ENCODE data around the gene AHCY. TPM values are rescaled to one million over a fixed set of nuclear protein-coding genes. Genes with fewer than 3 reads are reported as not detected.

AHCY gene
- total and polyA plus RNA-seq, 4 donors = 43.2 to 83.0 (median 78.2) TPM

- WGBS (ENCODE audit: insufficient coverage) = 5% methylated on average over 32 of the region's 45 CpGs
- peaks cover 12% of the 10 kb centered on the region for H3K27me3 ChIP-seq (ENCODE audit: control insufficient read depth, insufficient read depth, low read length)
- H3K9me3 ChIP-seq (ENCODE audit: control insufficient read depth, insufficient read depth, low read length) = no peaks in the 10 kb centered on the region
- H3K36me3 ChIP-seq (ENCODE audit: control insufficient read depth, insufficient read depth, low read length) = no peaks in the 10 kb centered on the region
- H3K27ac ChIP-seq (ENCODE audit: low read depth, low read length) = no peak overlapping the region
- DNase-seq (ENCODE audit: low read depth in 4 of 6, low spot score in 6 of 6) = peak in 2 of 6 donors; percentile 16 to 32
- no peak overlapping the region for H3K4me3 ChIP-seq (ENCODE audit: low read depth, low read length)
- H3K4me1 ChIP-seq (ENCODE audit: control insufficient read depth, insufficient read depth, low read length) = peaks cover 18% of the 10 kb centered on the region
Observed at GRCh38 chr20:34311118-34312023, 8.2 kb upstream of the AHCY start.

- WGBS (ENCODE audit: insufficient coverage) = 90% methylated on average over 16 of the region's 19 CpGs
Observed at GRCh38 chr20:34310481-34311117, 7.4 kb upstream of the AHCY start.

GRCh38 chr20:34309691-34310090 is 6.5 kb upstream of the AHCY start:
- WGBS (ENCODE audit: insufficient coverage) = 100% methylated on average over 1 of the region's 3 CpGs
- H3K4me3 ChIP-seq (ENCODE audit: low read depth, low read length) = no peak overlapping the region
- no peaks in the 10 kb centered on the region for H3K9me3 ChIP-seq (ENCODE audit: control insufficient read depth, insufficient read depth, low read length)
- H3K4me1 ChIP-seq (ENCODE audit: control insufficient read depth, insufficient read depth, low read length) = peaks cover 18% of the 10 kb centered on the region
- H3K36me3 ChIP-seq (ENCODE audit: control insufficient read depth, insufficient read depth, low read length) = no peaks in the 10 kb centered on the region
- H3K27me3 ChIP-seq (ENCODE audit: control insufficient read depth, insufficient read depth, low read length) = peaks cover 12% of the 10 kb centered on the region
- H3K27ac ChIP-seq (ENCODE audit: low read depth, low read length) = no peak overlapping the region
- no peak for DNase-seq (ENCODE audit: low read depth in 4 of 6, low spot score in 6 of 6)

More at GRCh38 chr20:34310481-34311117, 7.4 kb upstream of the AHCY start:
- no peak for DNase-seq (ENCODE audit: low read depth in 4 of 6, low spot score in 6 of 6)
- Histone ChIP-seq H3K27me3 (ENCODE audit: control insufficient read depth, insufficient read depth, low read length) (peaks cover 12% of the 10 kb centered on the region), H3K36me3 (ENCODE audit: control insufficient read depth, insufficient read depth, low read length) (no peaks in the 10 kb centered on the region), H3K4me3 (ENCODE audit: low read depth, low read length) (no peak overlapping the region), H3K9me3 (ENCODE audit: control insufficient read depth, insufficient read depth, low read length) (no peaks in the 10 kb centered on the region), H3K27ac (ENCODE audit: low read depth, low read length) (no peak overlapping the region), H3K4me1 (ENCODE audit: control insufficient read depth, insufficient read depth, low read length) (peaks cover 18% of the 10 kb centered on the region)

- no peak for DNase-seq (ENCODE audit: low read depth in 4 of 6, low spot score in 6 of 6)
- H3K4me1 ChIP-seq (ENCODE audit: control insufficient read depth, insufficient read depth, low read length) = peaks cover 25% of the 10 kb centered on the region
- 85% methylated on average over 12 of the region's 19 CpGs for WGBS (ENCODE audit: insufficient coverage)
- no peak overlapping the region for H3K4me3 ChIP-seq (ENCODE audit: low read depth, low read length)
- no peak overlapping the region for H3K27ac ChIP-seq (ENCODE audit: low read depth, low read length)
- H3K36me3 ChIP-seq (ENCODE audit: control insufficient read depth, insufficient read depth, low read length) = no peaks in the 10 kb centered on the region
- H3K27me3 ChIP-seq (ENCODE audit: control insufficient read depth, insufficient read depth, low read length) = no peaks in the 10 kb centered on the region
- H3K9me3 ChIP-seq (ENCODE audit: control insufficient read depth, insufficient read depth, low read length) = no peaks in the 10 kb centered on the region
Observed at GRCh38 chr20:34305333-34306230, 2.4 kb upstream of the AHCY start.

- H3K36me3 ChIP-seq (ENCODE audit: control insufficient read depth, insufficient read depth, low read length) = no peaks in the 10 kb centered on the region
- WGBS (ENCODE audit: insufficient coverage) = 43% methylated on average over 7 of the region's 9 CpGs
- no peaks in the 10 kb centered on the region for H3K9me3 ChIP-seq (ENCODE audit: control insufficient read depth, insufficient read depth, low read length)
- H3K27me3 ChIP-seq (ENCODE audit: control insufficient read depth, insufficient read depth, low read length) = no peaks in the 10 kb centered on the region
- DNase-seq (ENCODE audit: low read depth in 4 of 6, low spot score in 6 of 6) = no peak
- peak overlapping the region; percentile 74 for H3K4me3 ChIP-seq (ENCODE audit: low read depth, low read length)
- H3K27ac ChIP-seq (ENCODE audit: low read depth, low read length) = peak overlapping the region; percentile 75
- H3K4me1 ChIP-seq (ENCODE audit: control insufficient read depth, insufficient read depth, low read length) = peaks cover 25% of the 10 kb centered on the region
Observed at GRCh38 chr20:34302312-34302722, 838 bp downstream of the AHCY start.

GRCh38 chr20:34301587-34302311 is 1.4 kb downstream of the AHCY start:
- WGBS (ENCODE audit: insufficient coverage) = 89% methylated on average over 10 of the region's 17 CpGs
- DNase-seq (ENCODE audit: low read depth in 4 of 6, low spot score in 6 of 6) = no peak
- H3K27ac ChIP-seq (ENCODE audit: low read depth, low read length) = no peak overlapping the region
- H3K4me1 ChIP-seq (ENCODE audit: control insufficient read depth, insufficient read depth, low read length) = peaks cover 25% of the 10 kb centered on the region
- H3K4me3 ChIP-seq (ENCODE audit: low read depth, low read length) = peak overlapping the region; percentile 74
- H3K27me3 ChIP-seq (ENCODE audit: control insufficient read depth, insufficient read depth, low read length) = no peaks in the 10 kb centered on the region
- H3K9me3 ChIP-seq (ENCODE audit: control insufficient read depth, insufficient read depth, low read length) = no peaks in the 10 kb centered on the region
- no peaks in the 10 kb centered on the region for H3K36me3 ChIP-seq (ENCODE audit: control insufficient read depth, insufficient read depth, low read length)

- 45% methylated on average over 6 of the region's 7 CpGs for WGBS (ENCODE audit: insufficient coverage)
- Histone ChIP-seq H3K27ac (ENCODE audit: low read depth, low read length) (no peak overlapping the region), H3K27me3 (ENCODE audit: control insufficient read depth, insufficient read depth, low read length) (no peaks in the 10 kb centered on the region), H3K9me3 (ENCODE audit: control insufficient read depth, insufficient read depth, low read length) (no peaks in the 10 kb centered on the region), H3K4me1 (ENCODE audit: control insufficient read depth, insufficient read depth, low read length) (peaks cover 25% of the 10 kb centered on the region), H3K4me3 (ENCODE audit: low read depth, low read length) (no peak overlapping the region), H3K36me3 (ENCODE audit: control insufficient read depth, insufficient read depth, low read length) (no peaks in the 10 kb centered on the region)
- no peak for DNase-seq (ENCODE audit: low read depth in 4 of 6, low spot score in 6 of 6)
Observed at GRCh38 chr20:34300809-34301586, 2.2 kb downstream of the AHCY start.

GRCh38 chr20:34300256-34300806 is 2.8 kb downstream of the AHCY start:
- H3K4me1 ChIP-seq (ENCODE audit: control insufficient read depth, insufficient read depth, low read length) = peaks cover 25% of the 10 kb centered on the region
- no peaks in the 10 kb centered on the region for H3K27me3 ChIP-seq (ENCODE audit: control insufficient read depth, insufficient read depth, low read length)
- no peaks in the 10 kb centered on the region for H3K9me3 ChIP-seq (ENCODE audit: control insufficient read depth, insufficient read depth, low read length)
- H3K36me3 ChIP-seq (ENCODE audit: control insufficient read depth, insufficient read depth, low read length) = peaks cover 2% of the 10 kb centered on the region
- no peak overlapping the region for H3K27ac ChIP-seq (ENCODE audit: low read depth, low read length)
- no peak for DNase-seq (ENCODE audit: low read depth in 4 of 6, low spot score in 6 of 6)
- no peak overlapping the region for H3K4me3 ChIP-seq (ENCODE audit: low read depth, low read length)
- 93% methylated on average over 2 of the region's 3 CpGs for WGBS (ENCODE audit: insufficient coverage)
